B cell (primary cell): Measurements from ENCODE around the gene SFXN1.

Source experiments
- CTCF ChIP-seq: fragments of 200-600 bp; IDR thresholded peaks from one replicate; pipeline ENCODE4 v1.8.0; 2022; ENCODE audit warnings: antibody characterized with exemption, mild to moderate bottlenecking
- EZH2 ChIP-seq: IDR thresholded peaks from 2 replicates; pipeline ENCODE4 v1.6.1; 2012; ENCODE audit warnings: borderline replicate concordance, low read depth, mild to moderate bottlenecking, moderate library complexity, low read length; ENCODE audit not compliant: insufficient read depth, poor library complexity, severe bottlenecking

- TF ChIP-seq CTCF (no peak), EZH2 (no peak)
Observed at GRCh38 chr5:175465282-175465681, 13.1 kb upstream of the SFXN1 start.
